HepG2 (cell line): ENCODE results near the gene ZBTB48. TPM values are rescaled to one million over a fixed set of nuclear protein-coding genes. Genes with fewer than 3 reads are reported as not detected.

Experiments used
- DDIT3 ChIP-seq: sonication (generic); formaldehyde crosslinking; IDR thresholded peaks from 2 replicates; pipeline ENCODE4 v1.4.0; 2020; ENCODE audit warnings: mild to moderate bottlenecking, missing genetic modification reagents
- E2F5 ChIP-seq: sonication (generic); formaldehyde crosslinking; conservative IDR thresholded peaks from 2 replicates; pipeline ENCODE4 v1.4.0; 2020; ENCODE audit warnings: missing genetic modification reagents
- ETV6 ChIP-seq: sonication (generic); formaldehyde crosslinking; conservative IDR thresholded peaks from 2 replicates; pipeline ENCODE4 v1.4.0; 2020; ENCODE audit warnings: missing genetic modification reagents
- FOXP1 ChIP-seq, 2 experiments: fragments of 450-650 bp in 1 of 2; IDR thresholded peaks; 2 replicates each; pipeline ENCODE4 v1.6.1; 2017 to 2018; ENCODE audit warnings: antibody characterized with exemption in 1 of 2
- GATAD2A ChIP-seq: IDR thresholded peaks from 2 replicates; pipeline ENCODE4 v1.6.1; 2016
- HNRNPH1 ChIP-seq: fragments of 200-400 bp; formaldehyde crosslinking; optimal IDR thresholded peaks from 2 replicates; pipeline ENCODE3; 2017; ENCODE audit warnings: mild to moderate bottlenecking, low read depth, low read length
- HNRNPL ChIP-seq: fragments of 200-400 bp; formaldehyde crosslinking; IDR thresholded peaks from 2 replicates; pipeline ENCODE4 v1.6.1; 2017; ENCODE audit warnings: mild to moderate bottlenecking, low read depth, low read length
- KLF11 ChIP-seq: IDR thresholded peaks from 2 replicates; pipeline ENCODE4 v1.6.1; 2016; ENCODE audit warnings: missing compliant biosample characterization
- MBNL3 ChIP-seq: fragments of 250-450 bp; sonication (Bioruptor Pico); conservative IDR thresholded peaks from 2 replicates; pipeline ENCODE4 v1.8.0; 2022; ENCODE audit warnings: mild to moderate bottlenecking, inconsistent platforms
- MTA1 ChIP-seq: sonication (generic); formaldehyde crosslinking; IDR thresholded peaks from 2 replicates; pipeline ENCODE4 v1.4.0; 2020; ENCODE audit warnings: missing genetic modification reagents, mild to moderate bottlenecking, borderline replicate concordance
- MTERF4 ChIP-seq: sonication (generic); formaldehyde crosslinking; IDR thresholded peaks from 2 replicates; pipeline ENCODE4 v1.8.0; 2023; ENCODE audit warnings: mild to moderate bottlenecking, missing genetic modification reagents
- MYPOP ChIP-seq: sonication (generic); formaldehyde crosslinking; IDR thresholded peaks from 2 replicates; pipeline ENCODE4 v1.8.1; 2023; ENCODE audit warnings: mild to moderate bottlenecking, moderate library complexity, missing genetic modification reagents
- PCBP1 ChIP-seq: fragments of 200-400 bp; formaldehyde crosslinking; IDR thresholded peaks from 2 replicates; pipeline ENCODE4 v1.6.1; 2017; ENCODE audit warnings: mild to moderate bottlenecking, low read depth, low read length, borderline replicate concordance
- RFXANK ChIP-seq: IDR thresholded peaks from 2 replicates; pipeline ENCODE4 v1.6.1; 2016
- TBX3 ChIP-seq: fragments of 450-650 bp; IDR thresholded peaks from 2 replicates; pipeline ENCODE4 v1.6.1; 2017; ENCODE audit warnings: antibody characterized with exemption, mild to moderate bottlenecking, inconsistent platforms, borderline replicate concordance
- ZBTB20 ChIP-seq: sonication (generic); formaldehyde crosslinking; IDR thresholded peaks from 2 replicates; pipeline ENCODE4 v1.8.1; 2023; ENCODE audit warnings: missing genetic modification reagents, low read depth, mild to moderate bottlenecking, borderline replicate concordance
- ZNF160 ChIP-seq: sonication (generic); formaldehyde crosslinking; IDR thresholded peaks from 2 replicates; pipeline ENCODE4 v1.8.0; 2022; ENCODE audit warnings: mild to moderate bottlenecking, inconsistent platforms, missing genetic modification reagents
- ZNF275 ChIP-seq: sonication (generic); formaldehyde crosslinking; IDR thresholded peaks from 2 replicates; pipeline ENCODE4 v1.8.0; 2022; ENCODE audit warnings: missing genetic modification reagents, mild to moderate bottlenecking, inconsistent platforms, borderline replicate concordance
- ZNF646 ChIP-seq: sonication (generic); formaldehyde crosslinking; IDR thresholded peaks from 2 replicates; pipeline ENCODE4 v1.9.0; 2021; ENCODE audit warnings: mild to moderate bottlenecking, missing genetic modification reagents
- polyA plus RNA-seq, 8 experiments: library from polyadenylated mRNA; depleted of rRNA in 3 of 8; stranded (reverse) in 7 of 8; unstranded in 1 of 8; fragments of >200 nt; fragmentation: Illumina TruSeq in 4 of 8; extraction: Trizol in 4 of 8; gene quantifications; 2 replicates each; pipeline versions ENCODE4 v1.2.1 to v1.2.3, GENCODE V29; 2011 to 2016; ENCODE audit warnings: low read depth in 4 of 8, missing spikeins in 1 of 8, mixed read lengths in 1 of 8; ENCODE audit not compliant: insufficient read depth in 1 of 8
- total RNA-seq, 5 experiments: library from RNA; depleted of rRNA; stranded (reverse); fragments of >200 nt; fragmentation: Illumina TruSeq; extraction: Trizol; gene quantifications; 2 replicates each; pipeline ENCODE4 v1.2.3, GENCODE V29; 2016; ENCODE audit warnings: low read depth in 1 of 5

The ZBTB48 gene
- total and polyA plus RNA-seq, 2 of the 13 experiments (the other 11 are each of a cell fraction or from before 2014, with no cell fraction given): 13.0 to 17.1 TPM

- TF ChIP-seq MYPOP (CRISPR knock-in tag) (peak; percentile 50; the same call in 1 of the 2 replicates), RFXANK (CRISPR knock-in tag) (0 out of 2 replicates have a peak, but pooled peaks have one; percentile 28), MTERF4 (no peak), GATAD2A (CRISPR knock-in tag) (peak; percentile 87), HNRNPL (no peak), FOXP1 (IDR thresholded peaks at IDR 0.05) (no peak), FOXP1 (CRISPR knock-in tag; IDR thresholded peaks at IDR 0.05) (peak; percentile 41; the same call in 1 of the 2 replicates), ZNF275 (no peak; the same call in 1 of the 2 replicates), ZBTB20 (no peak), TBX3 (no peak), ZNF646 (no peak), KLF11 (CRISPR knock-in tag) (no peak), ZNF160 (CRISPR knock-in tag) (no peak), MTA1 (CRISPR knock-in tag) (no peak), DDIT3 (CRISPR knock-in tag) (no peak), ETV6 (CRISPR knock-in tag) (peak; percentile 79), E2F5 (CRISPR knock-in tag) (no peak), MBNL3 (CRISPR knock-in tag) (no peak), HNRNPH1 (no peak), PCBP1 (no peak)
Observed at GRCh38 chr1:6603915-6604558, 24.2 kb downstream of the ZBTB48 start (continued).
